Retina (tissue), 1 donor: ENCODE data around the gene WIPF1.

ENCODE experiments used
- DNase-seq: peaks from one replicate; pipeline ENCODE4 v3.0.0-alpha.2; 2016

Gene WIPF1

GRCh38 chr2:174595116-174595809, 2.3 kb downstream of the WIPF1 start:
- DNase-seq = no peak

- DNase-seq = no peak
Measured at GRCh38 chr2:174594456-174594855, 3.1 kb downstream of the WIPF1 start.

GRCh38 chr2:174593574-174594203, 3.9 kb downstream of the WIPF1 start:
- DNase-seq = peak; percentile 51

- no peak for DNase-seq
Measured at GRCh38 chr2:174593041-174593440, 4.6 kb downstream of the WIPF1 start.

- DNase-seq = no peak
Measured at GRCh38 chr2:174591740-174592139, 5.9 kb downstream of the WIPF1 start.

GRCh38 chr2:174590928-174591648, 6.5 kb downstream of the WIPF1 start:
- no peak for DNase-seq

- no peak for DNase-seq
Measured at GRCh38 chr2:174590346-174590745, 7.3 kb downstream of the WIPF1 start.

GRCh38 chr2:174589334-174589733, 8.3 kb downstream of the WIPF1 start:
- DNase-seq = no peak

GRCh38 chr2:174588463-174588862, 9.1 kb downstream of the WIPF1 start:
- no peak for DNase-seq

- peak; percentile 32 for DNase-seq
Measured at GRCh38 chr2:174587579-174587978, 10.0 kb downstream of the WIPF1 start.

- DNase-seq = no peak
Measured at GRCh38 chr2:174586418-174587295, 10.9 kb downstream of the WIPF1 start.

- no peak for DNase-seq
Measured at GRCh38 chr2:174585657-174586252, 11.8 kb downstream of the WIPF1 start.

GRCh38 chr2:174585146-174585545, 12.5 kb downstream of the WIPF1 start:
- no peak for DNase-seq

- DNase-seq = no peak
Measured at GRCh38 chr2:174581491-174581890, 16.1 kb downstream of the WIPF1 start.

GRCh38 chr2:174580951-174581350, 16.7 kb downstream of the WIPF1 start:
- DNase-seq = no peak

- DNase-seq = no peak
Measured at GRCh38 chr2:174577967-174578589, 19.5 kb downstream of the WIPF1 start.

- DNase-seq = no peak
Measured at GRCh38 chr2:174575124-174575776, 22.4 kb downstream of the WIPF1 start.

GRCh38 chr2:174574657-174575056, 22.9 kb downstream of the WIPF1 start:
- DNase-seq = no peak

- no peak for DNase-seq
Measured at GRCh38 chr2:174573621-174574081, 24.0 kb downstream of the WIPF1 start.

GRCh38 chr2:174572556-174572955, 25.0 kb downstream of the WIPF1 start:
- no peak for DNase-seq

- DNase-seq = no peak
Measured at GRCh38 chr2:174571669-174572323, 25.8 kb downstream of the WIPF1 start.
